SU-DHL-6 (cell line): Measurements from ENCODE around the gene GBF1.

Source experiments
- H2AFZ ChIP-seq: fragments of 200-600 bp; sonication (generic); 2 replicates; pipeline ENCODE4 v1.6.1; 2014; ENCODE audit warnings: low read depth, mild to moderate bottlenecking, moderate library complexity, mixed read lengths, antibody characterized with exemption, low read length; ENCODE audit not compliant: severe bottlenecking
- H3F3A ChIP-seq: fragments of 200-600 bp; shearing (Covaris generic); 2 replicates; pipeline ENCODE4 v1.6.0; 2016; ENCODE audit warnings: antibody characterized with exemption, mild to moderate bottlenecking; ENCODE audit not compliant: insufficient read depth
- H3K27ac ChIP-seq: fragments of 200-600 bp; sonication (generic); 2 replicates; pipeline ENCODE4 v1.5.1; 2016; ENCODE audit warnings: low read depth, mild to moderate bottlenecking, low read length, moderate library complexity, mixed read lengths
- H3K27me3 ChIP-seq: fragments of 200-600 bp; sonication (generic), shearing (Covaris generic); 2 replicates; pipeline ENCODE4 v1.6.0; 2014; ENCODE audit warnings: mild to moderate bottlenecking, low read length
- H3K36me3 ChIP-seq: fragments of 200-600 bp; sonication (generic); 2 replicates; pipeline ENCODE4 v1.6.1; 2014; ENCODE audit warnings: mild to moderate bottlenecking, low read length, mixed read lengths
- H3K4me2 ChIP-seq: fragments of 300-600, 200-600 bp; shearing (Covaris generic), sonication (generic); 2 replicates; pipeline ENCODE4 v1.6.0; 2014; ENCODE audit warnings: low read length, low read depth, mild to moderate bottlenecking; ENCODE audit not compliant: poor library complexity, severe bottlenecking
- H3K4me3 ChIP-seq: fragments of 200-600 bp; sonication (generic); 2 replicates; pipeline ENCODE4 v1.5.1; 2014; ENCODE audit warnings: antibody characterized with exemption, low read length, mild to moderate bottlenecking, mixed read lengths; ENCODE audit not compliant: insufficient read depth, poor library complexity, severe bottlenecking
- H3K79me2 ChIP-seq: fragments of 200-600 bp; sonication (generic); 2 replicates; pipeline ENCODE4 v1.6.1; 2014; ENCODE audit warnings: mild to moderate bottlenecking, low read length, moderate library complexity; ENCODE audit not compliant: insufficient read depth
- H3K9ac ChIP-seq: fragments of 200-600 bp; sonication (generic); 2 replicates; pipeline ENCODE4 v1.7.0; 2014; ENCODE audit warnings: mild to moderate bottlenecking, low read length
- H3K9me2 ChIP-seq: fragments of 200-600 bp; sonication (generic); replicated peaks from 2 replicates; pipeline ENCODE4 v1.6.1; 2014; ENCODE audit warnings: low read length; ENCODE audit not compliant: insufficient read depth
- H3K9me3 ChIP-seq: fragments of 200-600 bp; sonication (generic); 2 replicates; pipeline ENCODE4 v1.6.1; 2014; ENCODE audit warnings: low read length, mixed read lengths; ENCODE audit not compliant: insufficient read depth
- H4K20me1 ChIP-seq: fragments of 200-600 bp; sonication (generic); 2 replicates; pipeline ENCODE4 v1.6.1; 2014; ENCODE audit warnings: low read depth, mild to moderate bottlenecking, antibody characterized with exemption, low read length, moderate library complexity, mixed read lengths
- CTCF ChIP-seq: fragments of 200-600 bp; sonication (generic); IDR thresholded peaks from one replicate; pipeline ENCODE4 v1.5.1; 2017; ENCODE audit warnings: antibody characterized with exemption, mild to moderate bottlenecking, low read length, moderate library complexity; ENCODE audit not compliant: insufficient read depth, poor library complexity, severe bottlenecking
- EZH2phosphoT487 ChIP-seq: fragments of 200-600 bp; sonication (generic), shearing (Covaris generic); conservative IDR thresholded peaks from 2 replicates; pipeline ENCODE4 v1.6.1; 2018; ENCODE audit warnings: mild to moderate bottlenecking, antibody characterized with exemption, low read length, moderate library complexity, mixed read lengths

The GBF1 gene

GRCh38 chr10:102411341-102412255 is 166.3 kb downstream of the GBF1 start:
- Histone ChIP-seq H2AFZ (no peak overlapping the region), H3K36me3 (no peaks in the 10 kb centered on the region), H3F3A (no peaks in the 10 kb centered on the region), H3K4me2 (no peak overlapping the region), H3K4me3 (no peak overlapping the region), H3K9ac (no peak overlapping the region), H3K79me2 (no peaks in the 10 kb centered on the region), H4K20me1 (no peaks in the 10 kb centered on the region), H3K9me3 (no peaks in the 10 kb centered on the region), H3K27me3 (no peaks in the 10 kb centered on the region), H3K27ac (no peak overlapping the region), H3K9me2 (no peaks in the 10 kb centered on the region)
- TF ChIP-seq CTCF (no peak), EZH2phosphoT487 (no peak)

- no peak overlapping the region for H3K4me3 ChIP-seq
- H3F3A ChIP-seq = no peaks in the 10 kb centered on the region
- no peaks in the 10 kb centered on the region for H3K27me3 ChIP-seq
- no peak overlapping the region for H2AFZ ChIP-seq
- H4K20me1 ChIP-seq = no peaks in the 10 kb centered on the region
- no peak overlapping the region for H3K27ac ChIP-seq
- H3K9me2 ChIP-seq = no peaks in the 10 kb centered on the region
- no peaks in the 10 kb centered on the region for H3K79me2 ChIP-seq
- H3K9me3 ChIP-seq = no peaks in the 10 kb centered on the region
- H3K4me2 ChIP-seq = no peak overlapping the region
- H3K36me3 ChIP-seq = no peaks in the 10 kb centered on the region
- H3K9ac ChIP-seq = no peak overlapping the region
- TF ChIP-seq EZH2phosphoT487 (no peak), CTCF (no peak)
Measured at GRCh38 chr10:102412293-102412692, 167.0 kb downstream of the GBF1 start.

GRCh38 chr10:102413053-102413705 is 167.8 kb downstream of the GBF1 start:
- H3F3A ChIP-seq = no peaks in the 10 kb centered on the region
- no peaks in the 10 kb centered on the region for H3K79me2 ChIP-seq
- TF ChIP-seq EZH2phosphoT487 (no peak), CTCF (no peak)
- no peak overlapping the region for H3K4me2 ChIP-seq
- H3K4me3 ChIP-seq = no peak overlapping the region
- no peaks in the 10 kb centered on the region for H3K9me3 ChIP-seq
- no peaks in the 10 kb centered on the region for H4K20me1 ChIP-seq
- no peak overlapping the region for H3K27ac ChIP-seq
- H3K9me2 ChIP-seq = no peaks in the 10 kb centered on the region
- H2AFZ ChIP-seq = no peak overlapping the region
- no peaks in the 10 kb centered on the region for H3K27me3 ChIP-seq
- no peak overlapping the region for H3K9ac ChIP-seq
- no peaks in the 10 kb centered on the region for H3K36me3 ChIP-seq
